Central memory CD8-positive, alpha-beta T cell (primary cell): ENCODE results near the gene ARHGEF33.
A peak's percentile ranks its signal among the peaks of the same experiment; 100 is the strongest.

Experiments
- ATAC-seq: fragments of 150-1000 bp; cut with Tn5 transposase; replicated peaks from 2 replicates; pipeline ENCODE4 v1.10.0; 2022; ENCODE audit warnings: mild to moderate bottlenecking, moderate FRiP score, moderate number of reproducible peaks; ENCODE audit not compliant: poor library complexity, severe bottlenecking; ENCODE audit errors: extremely low read depth
- DNase-seq, 2 donors: peaks; one replicate each; pipeline ENCODE4 v3.0.0; 2021; ENCODE audit warnings: low spot score in 2 of 2
- H3K27ac Mint-ChIP-seq: one replicate; pipeline ENCODE4 v1.8.0; 2022; ENCODE audit warnings: low read depth, mild to moderate bottlenecking, moderate library complexity, mixed read lengths
- H3K27me3 Mint-ChIP-seq: one replicate; pipeline ENCODE4 v1.8.0; 2022; ENCODE audit warnings: mixed read lengths
- H3K36me3 Mint-ChIP-seq: one replicate; pipeline ENCODE4 v1.8.0; 2022; ENCODE audit warnings: mild to moderate bottlenecking, moderate library complexity, mixed read lengths; ENCODE audit not compliant: insufficient read depth
- H3K4me1 Mint-ChIP-seq: one replicate; pipeline ENCODE4 v1.8.0; 2022; ENCODE audit warnings: mixed read lengths
- H3K4me3 Mint-ChIP-seq: one replicate; pipeline ENCODE4 v1.8.0; 2022; ENCODE audit warnings: mild to moderate bottlenecking, moderate library complexity, mixed read lengths
- H3K9me3 Mint-ChIP-seq: one replicate; pipeline ENCODE4 v1.8.0; 2022; ENCODE audit warnings: mixed read lengths

The ARHGEF33 gene

DNA sequence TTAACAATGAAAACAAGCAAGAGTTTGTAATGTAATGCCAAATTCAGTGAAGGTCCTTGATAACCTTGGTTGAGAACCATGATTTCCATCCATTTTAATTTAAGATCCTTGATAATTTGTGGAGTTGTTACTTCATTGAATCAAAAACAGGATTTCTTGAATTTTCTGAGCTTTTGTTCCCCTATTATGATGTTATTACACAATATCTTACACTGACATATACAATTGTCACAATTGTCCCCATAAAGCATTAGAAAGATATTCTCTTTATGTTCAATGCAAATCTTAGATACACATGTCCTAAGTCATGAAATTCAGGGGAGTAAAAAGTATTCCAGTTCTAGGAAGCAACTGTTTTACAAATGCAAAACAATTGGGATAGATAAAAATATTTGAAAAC, 83.6 kb downstream of the ARHGEF33 start:
- no peaks in the 10 kb centered on the region for H3K27me3 Mint-ChIP-seq
- DNase-seq (no peak), ATAC-seq (no peak)
- no peaks in the 10 kb centered on the region for H3K4me1 Mint-ChIP-seq
- no peak overlapping the region for H3K27ac Mint-ChIP-seq
- no peaks in the 10 kb centered on the region for H3K36me3 Mint-ChIP-seq
- H3K9me3 Mint-ChIP-seq: no peaks in the 10 kb centered on the region
- no peak overlapping the region for H3K4me3 Mint-ChIP-seq

DNA sequence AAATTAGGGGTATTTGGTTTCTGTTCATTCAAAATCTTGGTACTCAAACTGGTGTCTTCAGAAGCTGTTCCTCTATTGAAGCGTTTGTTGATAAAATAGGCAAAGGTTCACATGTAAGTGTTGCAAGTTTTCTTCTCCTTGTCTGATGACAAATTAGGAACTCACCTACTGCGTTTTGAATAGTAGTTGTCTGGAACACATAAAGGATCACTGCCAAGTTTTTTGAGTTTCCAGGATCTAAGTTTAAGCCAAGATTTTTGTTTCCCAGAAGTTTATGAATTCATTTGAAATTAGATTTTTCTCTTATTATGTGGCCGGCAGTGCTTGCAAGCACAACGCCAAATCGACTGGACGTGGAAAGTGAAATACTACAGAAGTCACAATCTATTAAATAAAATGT, 85.4 kb downstream of the ARHGEF33 start:
- ATAC-seq: no peak
- no peaks in the 10 kb centered on the region for H3K27me3 Mint-ChIP-seq
- no peak for DNase-seq
- no peak overlapping the region for H3K27ac Mint-ChIP-seq
- no peaks in the 10 kb centered on the region for H3K36me3 Mint-ChIP-seq
- no peaks in the 10 kb centered on the region for H3K9me3 Mint-ChIP-seq
- no peak overlapping the region for H3K4me3 Mint-ChIP-seq
- peaks cover 6% of the 10 kb centered on the region for H3K4me1 Mint-ChIP-seq

- peaks cover 6% of the 10 kb centered on the region for H3K4me1 Mint-ChIP-seq
- ATAC-seq (no peak), DNase-seq (no peak)
- no peak overlapping the region for H3K4me3 Mint-ChIP-seq
- no peak overlapping the region for H3K27ac Mint-ChIP-seq
- H3K9me3 Mint-ChIP-seq: no peaks in the 10 kb centered on the region
- peaks cover 4% of the 10 kb centered on the region for H3K36me3 Mint-ChIP-seq
- H3K27me3 Mint-ChIP-seq: no peaks in the 10 kb centered on the region
Measured at GRCh38 chr2:38977047-38977446, 87.4 kb downstream of the ARHGEF33 start.

DNA sequence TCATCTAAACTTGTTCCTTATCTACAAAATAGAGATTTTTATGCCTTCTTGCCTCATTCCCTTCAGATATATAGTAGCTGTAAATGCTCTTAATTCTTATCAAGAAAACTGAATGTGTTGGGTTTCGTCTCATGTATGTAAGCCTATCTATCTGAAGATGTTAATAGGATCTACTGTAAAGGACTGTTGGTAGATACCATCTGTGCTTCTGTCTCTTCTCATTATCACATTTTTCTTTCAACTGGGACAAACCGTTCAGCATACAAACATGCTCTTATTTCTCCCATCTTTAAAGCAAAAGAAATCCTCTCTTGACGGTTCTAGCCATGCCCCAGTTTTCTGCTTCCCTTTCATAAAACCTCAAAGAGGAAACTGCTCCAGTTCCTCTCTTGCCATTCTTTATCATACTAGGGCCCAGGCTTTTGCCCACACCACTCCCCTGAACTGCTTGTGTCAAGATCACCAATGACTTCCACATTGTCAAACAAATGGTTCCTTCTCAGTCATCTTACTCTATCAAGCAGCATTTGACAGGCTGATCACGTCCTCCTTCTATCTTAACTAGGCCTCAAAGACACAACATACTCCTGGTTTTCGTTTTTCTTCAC, 88.7 kb downstream of the ARHGEF33 start:
- DNase-seq (no peak), ATAC-seq (no peak)
- Mint-ChIP-seq H3K36me3 (peaks cover 6% of the 10 kb centered on the region), H3K27me3 (no peaks in the 10 kb centered on the region), H3K27ac (no peak overlapping the region), H3K4me3 (no peak overlapping the region), H3K9me3 (no peaks in the 10 kb centered on the region), H3K4me1 (peaks cover 6% of the 10 kb centered on the region)

- no peak overlapping the region for H3K4me3 Mint-ChIP-seq
- DNase-seq (no peak), ATAC-seq (no peak)
- peaks cover 6% of the 10 kb centered on the region for H3K4me1 Mint-ChIP-seq
- peaks cover 11% of the 10 kb centered on the region for H3K36me3 Mint-ChIP-seq
- H3K9me3 Mint-ChIP-seq: no peaks in the 10 kb centered on the region
- no peaks in the 10 kb centered on the region for H3K27me3 Mint-ChIP-seq
- H3K27ac Mint-ChIP-seq: no peak overlapping the region
Measured at GRCh38 chr2:38978908-38979307, 89.2 kb downstream of the ARHGEF33 start.

- H3K4me1 Mint-ChIP-seq: peaks cover 6% of the 10 kb centered on the region
- ATAC-seq (no peak), DNase-seq (no peak)
- no peaks in the 10 kb centered on the region for H3K9me3 Mint-ChIP-seq
- H3K4me3 Mint-ChIP-seq: no peak overlapping the region
- H3K27ac Mint-ChIP-seq: no peak overlapping the region
- no peaks in the 10 kb centered on the region for H3K27me3 Mint-ChIP-seq
- H3K36me3 Mint-ChIP-seq: peaks cover 25% of the 10 kb centered on the region
Measured at GRCh38 chr2:38981003-38981669, 91.5 kb downstream of the ARHGEF33 start.

- Mint-ChIP-seq H3K4me1 (peaks cover 6% of the 10 kb centered on the region), H3K9me3 (no peaks in the 10 kb centered on the region), H3K27ac (no peak overlapping the region), H3K27me3 (no peaks in the 10 kb centered on the region), H3K4me3 (no peak overlapping the region), H3K36me3 (peaks cover 27% of the 10 kb centered on the region)
- ATAC-seq: no peak
- no peak for DNase-seq
Measured at GRCh38 chr2:38981670-38982357, 92.1 kb downstream of the ARHGEF33 start.

GRCh38 chr2:38982498-38982897, 92.8 kb downstream of the ARHGEF33 start:
- no peaks in the 10 kb centered on the region for H3K27me3 Mint-ChIP-seq
- no peaks in the 10 kb centered on the region for H3K9me3 Mint-ChIP-seq
- peaks cover 6% of the 10 kb centered on the region for H3K4me1 Mint-ChIP-seq
- peaks cover 32% of the 10 kb centered on the region for H3K36me3 Mint-ChIP-seq
- no peak for DNase-seq
- H3K27ac Mint-ChIP-seq: no peak overlapping the region
- ATAC-seq: no peak
- no peak overlapping the region for H3K4me3 Mint-ChIP-seq

- Mint-ChIP-seq H3K4me3 (no peak overlapping the region), H3K27me3 (no peaks in the 10 kb centered on the region), H3K36me3 (peaks cover 35% of the 10 kb centered on the region), H3K9me3 (no peaks in the 10 kb centered on the region), H3K4me1 (no peaks in the 10 kb centered on the region), H3K27ac (no peak overlapping the region)
- ATAC-seq (no peak), DNase-seq (no peak)
Measured at GRCh38 chr2:38988716-38989115, 99.0 kb downstream of the ARHGEF33 start.

DNA sequence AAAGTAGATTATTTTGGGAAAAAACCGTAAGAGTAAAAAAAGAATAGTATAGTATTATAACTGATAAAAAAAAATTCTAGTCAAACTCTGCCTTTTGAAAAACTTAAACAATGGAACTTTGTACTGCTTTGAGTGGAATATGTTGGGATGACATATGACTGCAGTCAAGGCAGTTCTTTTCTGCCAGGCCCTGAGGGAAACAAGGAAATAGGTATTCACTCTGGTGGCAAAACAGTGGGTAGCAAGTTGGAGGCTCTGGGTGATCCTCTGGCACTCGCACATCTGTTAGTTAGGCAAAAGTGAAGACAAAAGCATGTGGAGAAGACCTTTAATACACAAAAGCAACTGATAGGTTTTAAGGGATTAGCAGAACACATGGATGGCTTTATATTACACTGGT, 102.2 kb downstream of the ARHGEF33 start:
- H3K9me3 Mint-ChIP-seq: no peaks in the 10 kb centered on the region
- no peak overlapping the region for H3K27ac Mint-ChIP-seq
- peaks cover 34% of the 10 kb centered on the region for H3K36me3 Mint-ChIP-seq
- no peaks in the 10 kb centered on the region for H3K4me1 Mint-ChIP-seq
- ATAC-seq (no peak), DNase-seq (no peak)
- H3K27me3 Mint-ChIP-seq: no peaks in the 10 kb centered on the region
- no peak overlapping the region for H3K4me3 Mint-ChIP-seq

- Mint-ChIP-seq H3K4me1 (peaks cover 5% of the 10 kb centered on the region), H3K36me3 (peaks cover 52% of the 10 kb centered on the region), H3K27me3 (no peaks in the 10 kb centered on the region), H3K4me3 (no peak overlapping the region), H3K27ac (no peak overlapping the region), H3K9me3 (no peaks in the 10 kb centered on the region)
- DNase-seq: no peak
- no peak for ATAC-seq
Measured at GRCh38 chr2:38997781-38998180, 108.1 kb downstream of the ARHGEF33 start.

GRCh38 chr2:39000552-39000951, 110.9 kb downstream of the ARHGEF33 start:
- ATAC-seq: no peak
- H3K27ac Mint-ChIP-seq: peak overlapping the region; percentile 5
- no peak overlapping the region for H3K4me3 Mint-ChIP-seq
- H3K4me1 Mint-ChIP-seq: peaks cover 5% of the 10 kb centered on the region
- H3K9me3 Mint-ChIP-seq: no peaks in the 10 kb centered on the region
- H3K27me3 Mint-ChIP-seq: no peaks in the 10 kb centered on the region
- H3K36me3 Mint-ChIP-seq: peaks cover 53% of the 10 kb centered on the region
- DNase-seq: no peak

GRCh38 chr2:39007875-39008504, 118.3 kb downstream of the ARHGEF33 start:
- ATAC-seq: no peak
- Mint-ChIP-seq H3K27ac (no peak overlapping the region), H3K4me3 (no peak overlapping the region), H3K27me3 (no peaks in the 10 kb centered on the region), H3K9me3 (no peaks in the 10 kb centered on the region), H3K4me1 (no peaks in the 10 kb centered on the region), H3K36me3 (peaks cover 56% of the 10 kb centered on the region)
- DNase-seq: no peak
